Endothelial cell (in vitro differentiated cells): Measurements from ENCODE around the gene CACNA1C. TPM values are rescaled to one million over a fixed set of nuclear protein-coding genes. Genes with fewer than 3 reads are reported as not detected.

Experiments used
- DNase-seq: peaks from one replicate; pipeline ENCODE4 v3.0.0; 2021; ENCODE audit warnings: low spot score
- H3K27ac Mint-ChIP-seq: one replicate; pipeline ENCODE4 v1.8.0; 2021; ENCODE audit warnings: mixed read lengths, inconsistent platforms; ENCODE audit not compliant: unreplicated experiment
- H3K27me3 Mint-ChIP-seq: one replicate; pipeline ENCODE4 v1.8.0; 2021; ENCODE audit warnings: mild to moderate bottlenecking, moderate library complexity, mixed read lengths, inconsistent platforms; ENCODE audit not compliant: unreplicated experiment
- H3K36me3 Mint-ChIP-seq: one replicate; pipeline ENCODE4 v1.8.0; 2021; ENCODE audit warnings: mild to moderate bottlenecking, low read depth, mixed read lengths, inconsistent platforms; ENCODE audit not compliant: unreplicated experiment
- H3K4me1 Mint-ChIP-seq: one replicate; pipeline ENCODE4 v1.8.0; 2021; ENCODE audit warnings: mild to moderate bottlenecking, mixed read lengths, inconsistent platforms; ENCODE audit not compliant: unreplicated experiment
- H3K4me3 Mint-ChIP-seq: one replicate; pipeline ENCODE4 v1.8.0; 2021; ENCODE audit warnings: mild to moderate bottlenecking, mixed read lengths, inconsistent platforms; ENCODE audit not compliant: unreplicated experiment
- H3K9me3 Mint-ChIP-seq: one replicate; pipeline ENCODE4 v1.8.0; 2021; ENCODE audit warnings: mixed read lengths, inconsistent platforms; ENCODE audit not compliant: unreplicated experiment
- CTCF ChIP-seq: fragments of 200-600 bp; sonication (generic); IDR thresholded peaks from one replicate; pipeline ENCODE4 v1.5.0; 2021; ENCODE audit warnings: antibody characterized with exemption; ENCODE audit not compliant: unreplicated experiment
- total RNA-seq: library from RNA; stranded (reverse); fragmentation: NEBNext Ultra II Directional; extraction: Animal tissue kit (Norgen Biotek cat#: 25700); gene quantifications from one replicate; pipeline ENCODE4 v1.2.1, GENCODE V29; 2021; ENCODE audit not compliant: unreplicated experiment

CACNA1C gene
- total RNA-seq, 1 donor from 2014 or later, result 11.1 TPM

GRCh38 chr12:2629051-2629450, 576.3 kb downstream of the CACNA1C start:
- H3K4me1 Mint-ChIP-seq, result peaks cover 30% of the 10 kb centered on the region
- H3K27ac Mint-ChIP-seq, result no peak overlapping the region
- H3K36me3 Mint-ChIP-seq, result peaks cover 1% of the 10 kb centered on the region
- H3K4me3 Mint-ChIP-seq, result no peak overlapping the region
- TF ChIP-seq CTCF, result no peak
- H3K27me3 Mint-ChIP-seq, result peaks cover 3% of the 10 kb centered on the region
- no peak for DNase-seq
- H3K9me3 Mint-ChIP-seq, result no peaks in the 10 kb centered on the region

DNA sequence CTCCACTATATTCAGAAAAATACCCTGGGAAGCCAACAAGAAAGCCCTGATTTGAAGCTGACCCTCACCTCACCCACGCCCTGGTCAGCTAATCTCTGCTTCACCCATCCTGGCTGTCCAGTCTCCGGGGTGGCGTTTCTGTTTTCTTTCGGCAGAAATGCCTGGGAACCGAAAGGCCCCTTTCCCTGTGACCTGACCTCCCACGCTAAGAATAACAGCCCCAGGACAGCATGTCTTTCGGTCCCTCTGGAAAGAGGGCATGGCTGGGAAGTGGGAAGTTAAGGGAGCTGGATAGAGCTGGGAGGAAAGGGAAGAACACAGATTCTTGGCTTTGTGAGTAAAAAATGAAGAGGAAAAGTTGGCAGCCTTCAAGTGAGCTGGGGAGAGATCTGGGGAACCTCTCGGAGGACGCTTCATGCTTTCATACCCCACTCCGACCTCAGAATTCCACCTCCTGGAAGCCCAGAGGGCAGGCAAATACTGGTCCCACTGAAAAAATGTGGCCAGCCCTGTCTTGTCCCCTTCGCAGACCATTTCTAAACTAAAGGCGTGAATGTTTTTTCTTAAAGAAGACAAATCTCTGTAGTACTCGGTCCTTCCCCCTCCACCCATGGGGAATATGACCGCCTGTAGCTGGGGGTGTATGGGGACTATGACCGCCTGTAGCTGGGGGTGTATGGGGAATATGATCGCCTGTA, 579.0 kb downstream of the CACNA1C start:
- no peak for TF ChIP-seq CTCF
- Mint-ChIP-seq H3K4me3 (no peak overlapping the region), H3K4me1 (peaks cover 22% of the 10 kb centered on the region), H3K27ac (no peak overlapping the region), H3K27me3 (peaks cover 9% of the 10 kb centered on the region), H3K9me3 (no peaks in the 10 kb centered on the region), H3K36me3 (peaks cover 4% of the 10 kb centered on the region)
- DNase-seq, result no peak

DNA sequence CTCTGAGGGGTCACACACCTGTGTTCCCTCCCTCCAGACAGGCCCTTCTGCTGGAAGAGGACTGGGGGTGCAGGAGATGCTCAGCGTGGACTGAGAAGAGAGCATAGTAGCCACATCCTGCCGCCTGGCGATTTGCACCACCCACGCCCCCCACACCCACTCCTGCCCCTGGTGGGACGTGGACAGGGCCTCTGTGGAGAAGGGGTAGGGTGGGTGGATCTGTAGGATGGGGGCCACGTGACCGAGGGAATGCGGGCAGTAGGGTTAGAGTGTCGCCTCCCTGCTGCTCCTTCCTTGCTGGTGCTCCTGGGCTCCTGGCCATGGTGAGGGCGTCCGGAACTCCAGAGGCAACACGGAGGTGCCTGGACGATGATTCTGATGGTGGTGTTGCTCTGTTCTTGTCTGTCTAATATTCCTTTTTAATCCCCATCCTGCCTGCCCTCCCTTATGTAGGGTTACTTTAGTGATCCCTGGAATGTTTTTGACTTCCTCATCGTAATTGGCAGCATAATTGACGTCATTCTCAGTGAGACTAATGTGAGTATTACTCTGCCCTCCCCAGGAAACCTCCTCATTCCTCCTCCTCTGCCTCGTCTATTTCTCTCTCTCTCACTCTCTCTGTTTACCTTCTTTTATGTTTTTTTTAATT, 580.5 kb downstream of the CACNA1C start:
- no peak overlapping the region for H3K27ac Mint-ChIP-seq
- no peak for TF ChIP-seq CTCF
- no peak overlapping the region for H3K4me3 Mint-ChIP-seq
- peaks cover 9% of the 10 kb centered on the region for H3K36me3 Mint-ChIP-seq
- H3K9me3 Mint-ChIP-seq, result no peaks in the 10 kb centered on the region
- peaks cover 9% of the 10 kb centered on the region for H3K27me3 Mint-ChIP-seq
- no peak for DNase-seq
- peaks cover 20% of the 10 kb centered on the region for H3K4me1 Mint-ChIP-seq

GRCh38 chr12:2633825-2634200, 581.0 kb downstream of the CACNA1C start:
- peaks cover 24% of the 10 kb centered on the region for H3K4me1 Mint-ChIP-seq
- no peak overlapping the region for H3K4me3 Mint-ChIP-seq
- H3K36me3 Mint-ChIP-seq, result peaks cover 9% of the 10 kb centered on the region
- H3K27ac Mint-ChIP-seq, result no peak overlapping the region
- no peaks in the 10 kb centered on the region for H3K9me3 Mint-ChIP-seq
- no peak for TF ChIP-seq CTCF
- no peak for DNase-seq
- H3K27me3 Mint-ChIP-seq, result peaks cover 9% of the 10 kb centered on the region

DNA sequence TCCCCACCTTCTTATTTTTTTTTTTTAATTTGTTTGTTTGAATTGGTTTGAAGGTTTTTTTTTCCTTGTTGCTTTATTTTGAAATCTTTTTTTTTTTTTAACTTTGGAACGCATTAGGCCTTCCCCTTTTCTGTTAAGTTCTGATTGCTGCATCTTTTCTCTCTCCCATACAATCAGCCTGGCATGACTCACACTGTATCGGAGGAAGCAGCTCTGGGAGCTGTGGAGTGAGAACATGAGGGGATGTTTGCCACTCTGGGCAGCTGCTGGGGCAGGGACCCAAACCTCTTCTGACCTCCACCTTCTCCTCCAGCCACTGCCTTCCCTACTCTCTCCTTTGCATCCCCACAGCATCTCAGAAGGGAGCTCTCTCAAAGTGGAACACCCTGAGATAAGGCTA, 581.7 kb downstream of the CACNA1C start:
- no peak overlapping the region for H3K4me3 Mint-ChIP-seq
- no peak for TF ChIP-seq CTCF
- DNase-seq, result no peak
- no peaks in the 10 kb centered on the region for H3K9me3 Mint-ChIP-seq
- peaks cover 28% of the 10 kb centered on the region for H3K4me1 Mint-ChIP-seq
- no peak overlapping the region for H3K27ac Mint-ChIP-seq
- H3K27me3 Mint-ChIP-seq, result peaks cover 9% of the 10 kb centered on the region
- H3K36me3 Mint-ChIP-seq, result peaks cover 9% of the 10 kb centered on the region
